ENCODE measurements around the gene EDDM13. TPM values are rescaled to one million over a fixed set of nuclear protein-coding genes. Genes with fewer than 3 reads are reported as not detected.

Gene EDDM13
- total and polyA plus RNA-seq, 5 donors from 2014 or later: 0.46 to 1.9 (median 1.1) TPM; not detected in 1

- peaks cover 0 to 4% (median 0%) of the 10 kb centered on the region in 7 donors for H3K9me3 Mint-ChIP-seq
- Histone ChIP-seq H3K27me3 (ENCODE audit: control insufficient read depth, insufficient read depth, low read length) (no peaks in the 10 kb centered on the region), H3K36me3 (ENCODE audit: control insufficient read depth, insufficient read depth, low read length) (no peaks in the 10 kb centered on the region), H3K9me3 (ENCODE audit: control insufficient read depth in 2 of 2, low read length in 2 of 2) (no peaks in the 10 kb centered on the region), H3K4me1 (ENCODE audit: control insufficient read depth, insufficient read depth, low read length, poor library complexity, severe bottlenecking) (no peaks in the 10 kb centered on the region), H3K27ac (ENCODE audit: insufficient read depth, low read length, poor library complexity, severe bottlenecking) (no peak overlapping the region), H3K4me3 (ENCODE audit: low read depth, low read length) (no peak overlapping the region)
- DNase-seq: no peak
- no peaks in the 10 kb centered on the region for H3K4me1 Mint-ChIP-seq
- H3K27ac Mint-ChIP-seq: no peak overlapping the region
- no peak for ATAC-seq (ENCODE audit: low read depth in 2 of 2)
- H3K4me3 Mint-ChIP-seq: no peak overlapping the region
- H3K36me3 Mint-ChIP-seq: peaks cover 5% of the 10 kb centered on the region
- no peaks in the 10 kb centered on the region for H3K27me3 Mint-ChIP-seq
Observed at GRCh38 chr19:56271151-56271550, 1.4 kb upstream of the EDDM13 start.

GRCh38 chr19:56273563-56274117 lies 1.1 kb downstream of the EDDM13 start:
- peaks cover 5% of the 10 kb centered on the region for H3K36me3 Mint-ChIP-seq
- Histone ChIP-seq H3K4me1 (ENCODE audit: control insufficient read depth, insufficient read depth, low read length, poor library complexity, severe bottlenecking) (no peaks in the 10 kb centered on the region), H3K9me3 (ENCODE audit: control insufficient read depth in 2 of 2, low read length in 2 of 2) (no peaks in the 10 kb centered on the region), H3K4me3 (ENCODE audit: low read depth, low read length) (no peak overlapping the region), H3K36me3 (ENCODE audit: control insufficient read depth, insufficient read depth, low read length) (no peaks in the 10 kb centered on the region), H3K27ac (ENCODE audit: insufficient read depth, low read length, poor library complexity, severe bottlenecking) (no peak overlapping the region), H3K27me3 (ENCODE audit: control insufficient read depth, insufficient read depth, low read length) (no peaks in the 10 kb centered on the region)
- no peak for DNase-seq
- no peaks in the 10 kb centered on the region for H3K27me3 Mint-ChIP-seq
- H3K27ac Mint-ChIP-seq: no peak overlapping the region
- ATAC-seq (ENCODE audit: low read depth in 2 of 2): no peak
- H3K9me3 Mint-ChIP-seq: peaks cover 0 to 6% (median 0%) of the 10 kb centered on the region in 7 donors
- H3K4me3 Mint-ChIP-seq: no peak overlapping the region
- no peaks in the 10 kb centered on the region for H3K4me1 Mint-ChIP-seq

GRCh38 chr19:56282809-56283208 lies 10.3 kb downstream of the EDDM13 start:
- Mint-ChIP-seq H3K27ac (no peak overlapping the region), H3K27me3 (no peaks in the 10 kb centered on the region), H3K4me3 (no peak overlapping the region), H3K9me3 (peaks cover 0 to 2% (median 0%) of the 10 kb centered on the region in 7 donors), H3K36me3 (peaks cover 7% of the 10 kb centered on the region), H3K4me1 (no peaks in the 10 kb centered on the region)
- Histone ChIP-seq H3K9me3 (ENCODE audit: control insufficient read depth in 2 of 2, low read length in 2 of 2) (no peaks in the 10 kb centered on the region), H3K27ac (ENCODE audit: insufficient read depth, low read length, poor library complexity, severe bottlenecking) (no peak overlapping the region), H3K4me3 (ENCODE audit: low read depth, low read length) (no peak overlapping the region), H3K4me1 (ENCODE audit: control insufficient read depth, insufficient read depth, low read length, poor library complexity, severe bottlenecking) (no peaks in the 10 kb centered on the region), H3K27me3 (ENCODE audit: control insufficient read depth, insufficient read depth, low read length) (no peaks in the 10 kb centered on the region), H3K36me3 (ENCODE audit: control insufficient read depth, insufficient read depth, low read length) (no peaks in the 10 kb centered on the region)
- ATAC-seq (ENCODE audit: low read depth in 2 of 2) (no peak), DNase-seq (no peak)

GRCh38 chr19:56284746-56285145 lies 12.2 kb downstream of the EDDM13 start:
- peaks cover 0 to 3% (median 0%) of the 10 kb centered on the region in 7 donors for H3K9me3 Mint-ChIP-seq
- no peak overlapping the region for H3K4me3 Mint-ChIP-seq
- no peaks in the 10 kb centered on the region for H3K4me1 Mint-ChIP-seq
- peaks cover 18% of the 10 kb centered on the region for H3K36me3 Mint-ChIP-seq
- Histone ChIP-seq H3K36me3 (ENCODE audit: control insufficient read depth, insufficient read depth, low read length) (no peaks in the 10 kb centered on the region), H3K27ac (ENCODE audit: insufficient read depth, low read length, poor library complexity, severe bottlenecking) (no peak overlapping the region), H3K9me3 (ENCODE audit: control insufficient read depth in 2 of 2, low read length in 2 of 2) (no peaks in the 10 kb centered on the region), H3K4me3 (ENCODE audit: low read depth, low read length) (no peak overlapping the region), H3K4me1 (ENCODE audit: control insufficient read depth, insufficient read depth, low read length, poor library complexity, severe bottlenecking) (no peaks in the 10 kb centered on the region), H3K27me3 (ENCODE audit: control insufficient read depth, insufficient read depth, low read length) (no peaks in the 10 kb centered on the region)
- no peaks in the 10 kb centered on the region for H3K27me3 Mint-ChIP-seq
- ATAC-seq (ENCODE audit: low read depth in 2 of 2): no peak
- no peak for DNase-seq
- H3K27ac Mint-ChIP-seq: no peak overlapping the region

- no peak for ATAC-seq (ENCODE audit: low read depth in 2 of 2)
Observed at GRCh38 chr19:56290104-56290503, 17.6 kb downstream of the EDDM13 start.

GRCh38 chr19:56291867-56292266 lies 19.3 kb downstream of the EDDM13 start:
- Histone ChIP-seq H3K27me3 (ENCODE audit: control insufficient read depth, insufficient read depth, low read length) (no peaks in the 10 kb centered on the region), H3K36me3 (ENCODE audit: control insufficient read depth, insufficient read depth, low read length) (peaks cover 6% of the 10 kb centered on the region), H3K27ac (ENCODE audit: insufficient read depth, low read length, poor library complexity, severe bottlenecking) (no peak overlapping the region), H3K4me3 (ENCODE audit: low read depth, low read length) (no peak overlapping the region), H3K4me1 (ENCODE audit: control insufficient read depth, insufficient read depth, low read length, poor library complexity, severe bottlenecking) (no peaks in the 10 kb centered on the region), H3K9me3 (ENCODE audit: control insufficient read depth in 2 of 2, low read length in 2 of 2) (no peaks in the 10 kb centered on the region)
- H3K4me3 Mint-ChIP-seq: no peak overlapping the region
- H3K9me3 Mint-ChIP-seq: peaks cover 0 to 1% (median 0%) of the 10 kb centered on the region in 7 donors
- no peaks in the 10 kb centered on the region for H3K27me3 Mint-ChIP-seq
- DNase-seq: no peak
- peaks cover 44% of the 10 kb centered on the region for H3K36me3 Mint-ChIP-seq
- no peak for ATAC-seq (ENCODE audit: low read depth in 2 of 2)
- no peak overlapping the region for H3K27ac Mint-ChIP-seq
- H3K4me1 Mint-ChIP-seq: peaks cover 0 to 2% (median 0%) of the 10 kb centered on the region in 4 donors

More at GRCh38 chr19:56290104-56290503, 17.6 kb downstream of the EDDM13 start:
- no peak overlapping the region for H3K4me3 Mint-ChIP-seq
- Histone ChIP-seq H3K36me3 (ENCODE audit: control insufficient read depth, insufficient read depth, low read length) (peaks cover 3% of the 10 kb centered on the region), H3K27ac (ENCODE audit: insufficient read depth, low read length, poor library complexity, severe bottlenecking) (no peak overlapping the region), H3K4me3 (ENCODE audit: low read depth, low read length) (no peak overlapping the region), H3K27me3 (ENCODE audit: control insufficient read depth, insufficient read depth, low read length) (no peaks in the 10 kb centered on the region), H3K4me1 (ENCODE audit: control insufficient read depth, insufficient read depth, low read length, poor library complexity, severe bottlenecking) (no peaks in the 10 kb centered on the region), H3K9me3 (ENCODE audit: control insufficient read depth in 2 of 2, low read length in 2 of 2) (no peaks in the 10 kb centered on the region)
- H3K27me3 Mint-ChIP-seq: no peaks in the 10 kb centered on the region
- H3K4me1 Mint-ChIP-seq: no peaks in the 10 kb centered on the region
- peaks cover 36% of the 10 kb centered on the region for H3K36me3 Mint-ChIP-seq
- peaks cover 0 to 1% (median 0%) of the 10 kb centered on the region in 7 donors for H3K9me3 Mint-ChIP-seq
- H3K27ac Mint-ChIP-seq: no peak overlapping the region
- no peak for DNase-seq

GRCh38 chr19:56294549-56294948 lies 22.0 kb downstream of the EDDM13 start:
- H3K4me1 Mint-ChIP-seq: peaks cover 0 to 2% (median under 1%) of the 10 kb centered on the region in 4 donors
- ATAC-seq (ENCODE audit: low read depth in 2 of 2): no peak
- no peak overlapping the region for H3K27ac Mint-ChIP-seq
- no peak overlapping the region for H3K4me3 ChIP-seq (ENCODE audit: low read depth, low read length)
- no peak for DNase-seq
- H3K27ac ChIP-seq (ENCODE audit: insufficient read depth, low read length, poor library complexity, severe bottlenecking): no peak overlapping the region
- peaks cover 38% of the 10 kb centered on the region for H3K36me3 Mint-ChIP-seq
- H3K9me3 ChIP-seq (ENCODE audit: control insufficient read depth in 2 of 2, low read length in 2 of 2): no peaks in the 10 kb centered on the region
- H3K4me1 ChIP-seq (ENCODE audit: control insufficient read depth, insufficient read depth, low read length, poor library complexity, severe bottlenecking): no peaks in the 10 kb centered on the region
- H3K27me3 Mint-ChIP-seq: no peaks in the 10 kb centered on the region
- no peak overlapping the region for H3K4me3 Mint-ChIP-seq
- H3K36me3 ChIP-seq (ENCODE audit: control insufficient read depth, insufficient read depth, low read length): peaks cover 6% of the 10 kb centered on the region
- H3K27me3 ChIP-seq (ENCODE audit: control insufficient read depth, insufficient read depth, low read length): no peaks in the 10 kb centered on the region
- H3K9me3 Mint-ChIP-seq: no peaks in the 10 kb centered on the region
